Upper lobe of right lung (tissue), 1 donor: ENCODE results near the gene ZBTB18. TPM values are rescaled to one million over a fixed set of nuclear protein-coding genes. Genes with fewer than 3 reads are reported as not detected.

ENCODE experiments used
- ATAC-seq: fragments of 200-7000 bp; cut with Tn5 transposase; one replicate; pipeline ENCODE4 v1.9.1; 2020; ENCODE audit warnings: mild to moderate bottlenecking, moderate library complexity
- DNase-seq: peaks from one replicate; pipeline ENCODE4 v3.0.0-alpha.2; 2020
- H3K27ac ChIP-seq: fragments of 200-600 bp; one replicate; pipeline ENCODE4 v1.8.0; 2022
- H3K27me3 ChIP-seq: fragments of 200-600 bp; one replicate; pipeline ENCODE4 v1.8.0; 2022; ENCODE audit warnings: mild to moderate bottlenecking
- H3K36me3 ChIP-seq: fragments of 200-600 bp; one replicate; pipeline ENCODE4 v1.8.0; 2022
- H3K4me1 ChIP-seq: fragments of 200-600 bp; one replicate; pipeline ENCODE4 v1.8.0; 2022
- H3K4me3 ChIP-seq: fragments of 200-600 bp; one replicate; pipeline ENCODE4 v1.8.0; 2022; ENCODE audit warnings: mild to moderate bottlenecking
- H3K9me3 ChIP-seq: fragments of 200-600 bp; one replicate; pipeline ENCODE4 v1.8.0; 2022
- CTCF ChIP-seq: fragments of 200-600 bp; IDR thresholded peaks from one replicate; pipeline ENCODE4 v1.8.0; 2022; ENCODE audit warnings: antibody characterized with exemption
- intact Hi-C: fragments of 100-400 bp; cut with DNase I; formaldehyde crosslinking; loops from one replicate; pipeline ENCODE4 v1.11.0; 2022
- total RNA-seq: library from RNA; stranded (reverse); fragmentation: NEBNext Ultra II Directional; extraction: Animal tissue kit (Norgen Biotek cat#: 25700); gene quantifications from one replicate; pipeline ENCODE4 v1.2.1, GENCODE V29; 2021
- donor health status: DM: no; HTN: yes; CAD: no; lungs with severe emphysema.

The ZBTB18 gene
- total RNA-seq, 1 donor from 2014 or later: 21.7 TPM

- H3K4me1 ChIP-seq: peaks cover 7% of the 10 kb centered on the region
- peaks cover 8% of the 10 kb centered on the region for H3K27me3 ChIP-seq
- no peaks in the 10 kb centered on the region for H3K36me3 ChIP-seq
- DNase-seq (no peak), ATAC-seq (no peak)
- H3K4me3 ChIP-seq: no peak overlapping the region
- intact Hi-C loops: no loop called here
- H3K27ac ChIP-seq: no peak overlapping the region
- H3K9me3 ChIP-seq: no peaks in the 10 kb centered on the region
- no peak for TF ChIP-seq CTCF
Measured at GRCh38 chr1:244096691-244097090, 45.6 kb downstream of the ZBTB18 start.

- no peak overlapping the region for H3K4me3 ChIP-seq
- no peak overlapping the region for H3K27ac ChIP-seq
- H3K27me3 ChIP-seq: peaks cover 8% of the 10 kb centered on the region
- no peaks in the 10 kb centered on the region for H3K9me3 ChIP-seq
- ATAC-seq (no peak), DNase-seq (no peak)
- H3K36me3 ChIP-seq: no peaks in the 10 kb centered on the region
- intact Hi-C loops: no loop called here
- no peak for TF ChIP-seq CTCF
- peaks cover 7% of the 10 kb centered on the region for H3K4me1 ChIP-seq
Measured at GRCh38 chr1:244097523-244098405, 46.7 kb downstream of the ZBTB18 start.

- H3K27ac ChIP-seq: no peak overlapping the region
- H3K27me3 ChIP-seq: peaks cover 8% of the 10 kb centered on the region
- no peak for ATAC-seq
- peaks cover 7% of the 10 kb centered on the region for H3K4me1 ChIP-seq
- no peak overlapping the region for H3K4me3 ChIP-seq
- TF ChIP-seq CTCF: no peak
- intact Hi-C loops: no loop called here
- no peaks in the 10 kb centered on the region for H3K9me3 ChIP-seq
- H3K36me3 ChIP-seq: no peaks in the 10 kb centered on the region
- no peak for DNase-seq
Measured at GRCh38 chr1:244099258-244099930, 48.3 kb downstream of the ZBTB18 start.

- no peaks in the 10 kb centered on the region for H3K36me3 ChIP-seq
- no peak overlapping the region for H3K4me3 ChIP-seq
- DNase-seq: no peak
- intact Hi-C loops: no loop called here
- TF ChIP-seq CTCF: no peak
- no peak overlapping the region for H3K27ac ChIP-seq
- H3K27me3 ChIP-seq: peaks cover 8% of the 10 kb centered on the region
- peaks cover 7% of the 10 kb centered on the region for H3K4me1 ChIP-seq
- ATAC-seq: no peak
- H3K9me3 ChIP-seq: no peaks in the 10 kb centered on the region
Measured at GRCh38 chr1:244100276-244100675, 49.2 kb downstream of the ZBTB18 start.

GRCh38 chr1:244100704-244101453 lies 49.8 kb downstream of the ZBTB18 start:
- no peaks in the 10 kb centered on the region for H3K36me3 ChIP-seq
- no peak for DNase-seq
- peaks cover 7% of the 10 kb centered on the region for H3K4me1 ChIP-seq
- TF ChIP-seq CTCF: no peak
- H3K4me3 ChIP-seq: no peak overlapping the region
- no peak for ATAC-seq
- no peak overlapping the region for H3K27ac ChIP-seq
- no peaks in the 10 kb centered on the region for H3K9me3 ChIP-seq
- intact Hi-C loops: no loop called here
- peaks cover 8% of the 10 kb centered on the region for H3K27me3 ChIP-seq
